Suprapubic skin (tissue), 4 donors: Measurements from ENCODE around the gene SOS1.

Experiments
- CTCF ChIP-seq, 2 donors: fragments of 200-600 bp in 1 of 2; fragments of 450-650 bp in 1 of 2; sonication (generic) in 1 of 2; IDR thresholded peaks; one replicate each; pipeline ENCODE4 v1.5.1; 2016 to 2019; ENCODE audit warnings: antibody characterized with exemption in 2 of 2, mild to moderate bottlenecking in 1 of 2, moderate library complexity in 1 of 2
- EP300 ChIP-seq: sonication (generic); formaldehyde crosslinking; IDR thresholded peaks from one replicate; pipeline ENCODE4 v1.6.1; 2017; ENCODE audit warnings: antibody characterized with exemption
- POLR2A ChIP-seq, 2 donors: fragments of 450-650 bp; IDR thresholded peaks; one replicate each; pipeline ENCODE4 v1.6.1; 2017; ENCODE audit warnings: antibody characterized with exemption in 2 of 2, mild to moderate bottlenecking in 2 of 2, moderate library complexity in 2 of 2
- POLR2AphosphoS5 ChIP-seq, 3 donors: sonication (generic); formaldehyde crosslinking; IDR thresholded peaks; one replicate each; pipeline ENCODE4 v1.6.1; 2017; ENCODE audit warnings: antibody characterized with exemption in 3 of 3

GRCh38 chr2:39109537-39109936 lies 11.3 kb downstream of the SOS1 start:
- no peak for TF ChIP-seq CTCF (IDR thresholded peaks at IDR 0.05)
- TF ChIP-seq POLR2AphosphoS5 (IDR thresholded peaks at IDR 0.05), result no peak
- no peak for TF ChIP-seq EP300
- TF ChIP-seq POLR2A (IDR thresholded peaks at IDR 0.05), result no peak
